WI38 (cell line): ENCODE measurements around the gene FBLN7.
A peak's percentile ranks its signal among the peaks of the same experiment; 100 is the strongest.
"Not testable (repeated sequence)": the region's sequence is repeated elsewhere in the genome, so short reads cannot be mapped to it uniquely, and the experiment has no call there.

Experiments used
- H3K4me3 ChIP-seq: 2 replicates; pipeline ENCODE4 v1.5.1; 2011; ENCODE audit warnings: low read depth, mild to moderate bottlenecking, control low read depth, low read length
- CTCF ChIP-seq: IDR thresholded peaks from 2 replicates; pipeline ENCODE4 v1.5.1; 2012; ENCODE audit warnings: low read depth, mild to moderate bottlenecking, control low read depth, low read length

FBLN7 gene

GRCh38 chr2:112134120-112134519 is 4.1 kb upstream of the FBLN7 start:
- TF ChIP-seq CTCF: no peak

GRCh38 chr2:112136096-112136495 is 2.1 kb upstream of the FBLN7 start:
- TF ChIP-seq CTCF: no peak
- no peak overlapping the region for H3K4me3 ChIP-seq

More at GRCh38 chr2:112134120-112134519, 4.1 kb upstream of the FBLN7 start:
- H3K4me3 ChIP-seq: no peak overlapping the region

GRCh38 chr2:112137516-112138158 is 548 bp upstream of the FBLN7 start:
- peak overlapping the region; percentile 65 for H3K4me3 ChIP-seq
- no peak for TF ChIP-seq CTCF

GRCh38 chr2:112139033-112139614 is 939 bp downstream of the FBLN7 start:
- peak overlapping the region; percentile 65 for H3K4me3 ChIP-seq

GRCh38 chr2:112139661-112140204 is 1.5 kb downstream of the FBLN7 start:
- H3K4me3 ChIP-seq: not testable (repeated sequence)

GRCh38 chr2:112140205-112140802 is 2.1 kb downstream of the FBLN7 start:
- H3K4me3 ChIP-seq: no peak overlapping the region
- TF ChIP-seq CTCF: no peak

GRCh38 chr2:112140899-112141625 is 2.9 kb downstream of the FBLN7 start:
- no peak for TF ChIP-seq CTCF
- H3K4me3 ChIP-seq: no peak overlapping the region

- no peak for TF ChIP-seq CTCF
Measured at GRCh38 chr2:112141626-112142007, 3.4 kb downstream of the FBLN7 start.

More at GRCh38 chr2:112141626-112142007, 3.4 kb downstream of the FBLN7 start:
- no peak overlapping the region for H3K4me3 ChIP-seq
